Renal pelvis (tissue), 12 donors: ENCODE results near the gene CDKN1A. TPM values are rescaled to one million over a fixed set of nuclear protein-coding genes. Genes with fewer than 3 reads are reported as not detected.

Source experiments
- DNase-seq: peaks from one replicate; pipeline ENCODE4 v3.0.0-alpha.2; 2013
- long read RNA-seq, 16 experiments: transcript quantifications; one replicate each; lab custom pipeline, GENCODE V29; 2026
- polyA plus RNA-seq, 3 donors: library from polyadenylated mRNA; unstranded; fragments of 120-200 nt; gene quantifications; one replicate each; pipeline ENCODE4 v1.2.1, GENCODE V29; 2013; ENCODE audit not compliant: insufficient read length in 3 of 3

CDKN1A gene
- 10 to 100 TPM; 11.1 to 12.2 (median 11.7) TPM for polyA plus RNA-seq
- long read RNA-seq, donor 1, transcript CDKN1A-201 (3 exons, 2,180 nt): major isoform, 6 of 22 reads
- long read RNA-seq, donor 1, partial matches to known transcripts: 16 of 22 reads
- long read RNA-seq, donor 1, other reads (novel, unspliced or antisense): 0 of 22 reads
- long read RNA-seq, donor 2, transcript CDKN1A-201 (3 exons, 2,180 nt): major isoform, 6 of 6 reads
- long read RNA-seq, donor 2, partial matches to known transcripts: 0 of 6 reads
- long read RNA-seq, donor 2, other reads (novel, unspliced or antisense): 0 of 6 reads
- long read RNA-seq, donor 3, transcript CDKN1A-201 (3 exons, 2,180 nt): major isoform, 6 of 17 reads
- long read RNA-seq, donor 3, partial matches to known transcripts: 11 of 17 reads
- long read RNA-seq, donor 3, other reads (novel, unspliced or antisense): 0 of 17 reads
- long read RNA-seq, donor 4, transcript CDKN1A-201 (3 exons, 2,180 nt): major isoform, 13 of 13 reads
- long read RNA-seq, donor 4, partial matches to known transcripts: 0 of 13 reads
- long read RNA-seq, donor 4, other reads (novel, unspliced or antisense): 0 of 13 reads
- long read RNA-seq, donor 5, partial matches to known transcripts: 0 of 2 reads
- long read RNA-seq, donor 5, other reads (novel, unspliced or antisense): 0 of 2 reads
- long read RNA-seq, donor 6, transcript CDKN1A-201 (3 exons, 2,180 nt): major isoform, 8 of 8 reads
- long read RNA-seq, donor 6, partial matches to known transcripts: 0 of 8 reads
- long read RNA-seq, donor 6, other reads (novel, unspliced or antisense): 0 of 8 reads
- long read RNA-seq, donor 7, transcript CDKN1A-201 (3 exons, 2,180 nt): major isoform, 6 of 6 reads
- long read RNA-seq, donor 7, partial matches to known transcripts: 0 of 6 reads
- long read RNA-seq, donor 7, other reads (novel, unspliced or antisense): 0 of 6 reads
- long read RNA-seq, donor 8, transcript CDKN1A-201 (3 exons, 2,180 nt): major isoform, 7 of 9 reads
- long read RNA-seq, donor 8, partial matches to known transcripts: 0 of 9 reads
- long read RNA-seq, donor 8, other reads (novel, unspliced or antisense): 0 of 9 reads
- long read RNA-seq, donor 9, partial matches to known transcripts: 0 of 4 reads
- long read RNA-seq, donor 9, other reads (novel, unspliced or antisense): 0 of 4 reads
- long read RNA-seq, donor 10, transcript CDKN1A-201 (3 exons, 2,180 nt): major isoform, 5 of 5 reads
- long read RNA-seq, donor 10, partial matches to known transcripts: 0 of 5 reads
- long read RNA-seq, donor 10, other reads (novel, unspliced or antisense): 0 of 5 reads
- long read RNA-seq, donor 11, transcript CDKN1A-201 (3 exons, 2,180 nt): major isoform, 6 of 7 reads
- long read RNA-seq, donor 11, partial matches to known transcripts: 0 of 7 reads
- long read RNA-seq, donor 11, other reads (novel, unspliced or antisense): 0 of 7 reads
- long read RNA-seq, donor 12, transcript CDKN1A-201 (3 exons, 2,180 nt): major isoform, 8 of 31 reads
- long read RNA-seq, donor 12, partial matches to known transcripts: 23 of 31 reads
- long read RNA-seq, donor 12, other reads (novel, unspliced or antisense): 0 of 31 reads
- long read RNA-seq, donor 13, partial matches to known transcripts: 0 of 3 reads
- long read RNA-seq, donor 13, other reads (novel, unspliced or antisense): 0 of 3 reads
- long read RNA-seq, donor 14, partial matches to known transcripts: 0 of 4 reads
- long read RNA-seq, donor 14, other reads (novel, unspliced or antisense): 0 of 4 reads
- long read RNA-seq, donor 15, transcript CDKN1A-201 (3 exons, 2,180 nt): major isoform, 40 of 114 reads
- long read RNA-seq, donor 15, partial matches to known transcripts: 72 of 114 reads
- long read RNA-seq, donor 15, other reads (novel, unspliced or antisense): 0 of 114 reads
- long read RNA-seq, donor 16, partial matches to known transcripts: 0 of 2 reads
- long read RNA-seq, donor 16, other reads (novel, unspliced or antisense): 0 of 2 reads

GRCh38 chr6:36678488-36679042 is at the start of gene CDKN1A:
CDKN1A (plus strand) TSS chr6:36678714; CDS start chr6:36684102, 5,388 bp downstream.
- DNase-seq: peak; percentile 87

GRCh38 chr6:36629784-36630183 is 48.7 kb upstream of the CDKN1A start:
- no peak for DNase-seq

- DNase-seq: peak; percentile 61
These were observed 47.0 kb upstream of the CDKN1A start for GRCh38 chr6:36631326-36632011.

- no peak for DNase-seq
These were observed 45.1 kb upstream of the CDKN1A start for GRCh38 chr6:36633370-36633769.

- DNase-seq: no peak
These were observed 44.6 kb upstream of the CDKN1A start for GRCh38 chr6:36633915-36634314.

GRCh38 chr6:36634317-36635108 is 44.0 kb upstream of the CDKN1A start:
- DNase-seq: no peak

GRCh38 chr6:36636283-36636682 is 42.2 kb upstream of the CDKN1A start:
- DNase-seq: no peak

GRCh38 chr6:36636687-36637418 is 41.7 kb upstream of the CDKN1A start:
- no peak for DNase-seq

GRCh38 chr6:36638579-36638978 is 39.9 kb upstream of the CDKN1A start:
- no peak for DNase-seq

- DNase-seq: no peak
These were observed 39.2 kb upstream of the CDKN1A start for GRCh38 chr6:36639171-36639808.

- DNase-seq: no peak
These were observed 37.0 kb upstream of the CDKN1A start for GRCh38 chr6:36641543-36641942.

- DNase-seq: no peak
These were observed 35.3 kb upstream of the CDKN1A start for GRCh38 chr6:36642913-36643817.

GRCh38 chr6:36643977-36644376 is 34.5 kb upstream of the CDKN1A start:
- no peak for DNase-seq

- no peak for DNase-seq
These were observed 29.4 kb upstream of the CDKN1A start for GRCh38 chr6:36649086-36649485.

GRCh38 chr6:36649701-36650484 is 28.6 kb upstream of the CDKN1A start:
- no peak for DNase-seq
